Right hindlimb (tissue), 1 donor: ENCODE measurements around the gene GARRE1.
A peak's percentile ranks its signal among the peaks of the same experiment; 100 is the strongest.
"Not testable (repeated sequence)": the region's sequence is repeated elsewhere in the genome, so short reads cannot be mapped to it uniquely, and the experiment has no call there.

ENCODE experiments used
- DNase-seq: peaks from one replicate; pipeline ENCODE4 v3.0.0-alpha.2; 2018

The GARRE1 gene

GRCh38 chr19:34254046-34254697, at the start of gene GARRE1:
Gene GARRE1 (plus strand): TSS chr19:34254554. CDS start chr19:34300474, 45,920 bp downstream.
- peak; percentile 91 for DNase-seq

DNA sequence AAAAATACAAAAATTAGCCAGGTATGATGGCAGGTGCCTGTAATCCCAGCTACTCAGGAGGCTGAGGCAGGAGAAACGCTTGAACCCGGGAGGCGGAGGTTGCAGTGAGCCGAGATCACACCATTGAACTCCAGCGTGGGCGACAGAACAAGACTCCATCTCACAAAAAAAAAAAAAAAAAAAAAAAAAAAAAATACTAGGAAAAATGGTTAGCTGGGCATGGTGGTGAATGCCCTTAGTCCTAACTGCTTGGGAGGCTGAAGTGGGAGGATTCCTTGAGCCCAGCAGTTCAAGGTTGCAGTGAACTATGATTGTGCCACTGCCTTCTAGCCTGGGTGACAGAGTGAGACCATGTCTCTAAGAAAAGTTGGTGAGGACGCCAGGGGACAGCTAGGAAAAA, 49.0 kb upstream of the GARRE1 start:
- DNase-seq, result not testable (repeated sequence)

DNA sequence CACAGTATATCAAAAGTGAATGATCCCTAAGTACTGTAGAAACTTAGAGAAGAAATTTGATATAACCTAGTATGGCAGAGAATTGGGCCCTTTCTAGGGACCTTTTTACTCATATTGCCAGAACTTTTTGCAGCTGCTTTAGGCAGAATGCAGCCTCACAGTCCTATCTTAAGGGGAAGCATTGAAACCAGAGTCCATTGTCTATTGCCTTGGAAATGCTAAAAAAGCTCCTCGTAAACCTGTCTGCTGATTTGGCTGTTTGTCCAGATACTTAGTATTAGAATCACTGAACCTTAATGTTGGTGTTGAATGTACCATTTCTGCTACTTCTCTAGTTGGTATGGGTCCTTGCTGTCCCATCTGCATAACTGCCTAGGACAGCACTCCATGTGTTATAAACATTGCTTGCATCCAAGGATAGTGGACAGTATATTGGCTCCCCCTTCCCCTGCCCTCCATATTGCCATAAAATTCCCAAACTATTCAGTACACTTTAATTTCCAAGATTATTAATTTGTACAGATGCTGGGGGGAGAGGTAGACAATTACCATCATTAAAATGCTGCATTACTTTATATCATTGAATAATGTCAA, 46.0 kb upstream of the GARRE1 start:
- DNase-seq, result no peak

DNA sequence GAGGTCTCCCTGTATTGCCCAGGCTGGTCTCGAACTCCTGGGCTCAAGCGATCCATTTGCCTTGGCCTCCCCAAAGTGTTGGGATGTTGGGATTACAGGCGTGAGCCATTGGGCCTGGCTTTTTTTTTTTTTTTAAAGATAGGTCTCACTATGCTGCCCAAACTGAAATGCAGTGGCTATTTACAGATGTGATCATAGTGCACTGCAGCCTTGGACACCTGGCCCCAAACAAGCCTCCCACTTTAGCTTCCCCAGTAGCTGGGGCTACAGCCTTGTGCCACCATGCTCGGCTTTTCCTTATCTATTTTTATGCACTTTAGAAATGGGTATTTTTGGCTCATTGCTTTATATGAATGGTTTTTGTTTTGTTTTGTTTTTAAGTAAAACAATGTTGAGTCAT, 44.6 kb upstream of the GARRE1 start:
- no peak for DNase-seq

DNA sequence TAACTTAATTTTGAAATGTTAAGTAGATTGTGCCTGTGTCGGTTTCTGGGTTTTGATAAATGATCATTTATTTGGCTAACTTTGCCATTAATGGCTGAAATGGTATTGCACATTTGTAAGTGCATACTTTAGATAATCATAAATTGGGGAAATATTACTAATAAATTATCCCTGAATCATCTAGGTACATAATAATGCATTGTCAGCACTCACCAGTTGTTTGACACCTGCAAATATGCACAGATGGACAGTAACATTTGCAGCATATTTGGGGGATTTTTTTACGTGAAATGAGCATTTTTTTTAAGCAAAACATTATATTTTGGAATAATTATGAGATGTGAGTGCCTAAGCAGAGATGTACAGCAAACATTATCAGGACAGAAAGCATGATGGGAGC, 41.1 kb upstream of the GARRE1 start:
- no peak for DNase-seq

DNA sequence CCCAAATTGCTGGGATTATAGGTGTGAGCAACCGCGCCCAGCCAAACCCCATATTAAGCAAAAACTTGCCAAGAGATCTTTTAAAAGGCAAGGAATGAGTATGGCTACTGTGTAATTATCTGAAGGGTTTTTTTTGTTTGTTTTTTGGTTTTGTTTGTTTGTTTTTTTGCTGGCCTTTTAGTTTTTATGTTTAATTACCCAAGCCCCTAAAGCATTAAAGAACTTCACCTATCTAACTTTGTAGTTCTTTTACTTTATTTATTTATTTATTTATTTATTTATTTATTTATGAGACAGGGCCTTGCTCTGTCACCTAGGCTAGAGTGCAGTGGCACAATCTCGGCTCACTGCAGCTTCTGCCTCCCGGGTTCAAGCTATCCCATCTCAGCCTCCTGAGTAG, 40.3 kb upstream of the GARRE1 start:
- DNase-seq, result no peak

DNA sequence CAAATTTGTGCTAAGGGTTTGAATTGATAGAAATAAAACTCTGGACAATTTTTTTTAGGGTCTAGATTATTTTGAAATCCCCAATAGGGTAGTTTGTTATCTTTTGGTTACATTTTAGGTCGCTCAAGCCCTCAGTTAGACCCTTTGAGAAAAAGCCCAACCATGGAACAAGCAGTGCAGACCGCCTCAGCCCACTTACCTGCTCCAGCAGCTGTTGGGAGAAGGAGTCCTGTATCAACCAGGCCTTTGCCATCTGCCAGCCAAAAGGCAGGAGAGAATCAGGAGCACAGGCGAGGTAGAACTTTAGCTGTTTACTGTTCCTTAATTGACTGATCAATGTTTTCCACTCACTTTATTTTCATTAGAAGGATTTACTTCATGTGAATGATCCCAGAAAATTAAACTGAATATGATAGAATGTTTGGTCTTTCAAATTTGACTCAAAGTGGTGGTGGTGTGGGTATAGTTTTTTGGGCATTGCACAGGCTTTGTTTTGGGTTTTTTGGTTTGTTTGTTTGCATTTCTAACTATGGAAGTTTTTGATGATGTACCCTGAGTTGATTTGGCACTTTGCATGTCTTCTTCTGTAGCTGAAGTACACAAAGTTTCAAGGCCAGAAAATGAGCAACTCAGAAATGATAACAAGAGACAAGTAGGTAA, 39.2 kb upstream of the GARRE1 start:
- DNase-seq, result no peak

DNA sequence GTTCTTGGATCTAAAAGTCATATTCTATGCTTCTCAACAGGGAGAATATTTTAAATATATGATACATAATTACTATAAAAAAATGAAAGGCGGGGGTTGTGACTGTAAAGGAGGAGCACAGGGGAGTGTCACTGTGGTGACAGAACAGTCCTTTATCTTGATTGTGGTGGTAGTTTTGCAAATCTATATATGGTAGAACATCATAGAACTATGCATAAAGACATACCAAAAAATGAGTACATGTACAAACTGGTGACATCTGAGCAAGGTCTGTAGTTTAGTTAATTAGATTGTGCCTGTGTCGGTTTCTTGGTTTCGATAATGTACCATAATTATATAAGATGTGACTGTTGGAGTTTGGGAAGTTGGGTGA, 38.7 kb upstream of the GARRE1 start:
- DNase-seq, result no peak

DNA sequence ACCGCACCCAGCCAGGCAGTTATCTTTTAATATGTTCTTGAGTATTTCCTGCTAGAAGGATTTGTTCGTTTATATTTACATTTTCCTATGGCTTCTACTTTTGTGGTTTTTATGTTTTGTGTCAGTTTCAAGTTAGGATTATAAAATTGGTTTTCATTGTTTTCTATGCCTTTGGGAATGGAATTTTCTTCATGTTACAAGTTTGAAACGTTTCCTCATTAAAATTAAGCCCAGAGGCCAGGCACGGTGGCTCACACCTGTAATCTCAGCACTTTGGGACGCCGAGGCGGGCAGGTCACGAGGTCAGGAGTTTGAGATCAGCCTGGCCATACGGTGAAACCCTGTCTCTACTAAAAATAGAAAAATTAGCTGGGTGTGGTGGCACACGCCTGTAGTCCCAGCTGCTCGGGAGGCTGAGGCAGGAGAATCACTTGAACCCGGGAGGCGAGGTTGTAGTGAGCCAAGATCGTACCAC, 37.6 kb upstream of the GARRE1 start:
- DNase-seq, result not testable (repeated sequence)

DNA sequence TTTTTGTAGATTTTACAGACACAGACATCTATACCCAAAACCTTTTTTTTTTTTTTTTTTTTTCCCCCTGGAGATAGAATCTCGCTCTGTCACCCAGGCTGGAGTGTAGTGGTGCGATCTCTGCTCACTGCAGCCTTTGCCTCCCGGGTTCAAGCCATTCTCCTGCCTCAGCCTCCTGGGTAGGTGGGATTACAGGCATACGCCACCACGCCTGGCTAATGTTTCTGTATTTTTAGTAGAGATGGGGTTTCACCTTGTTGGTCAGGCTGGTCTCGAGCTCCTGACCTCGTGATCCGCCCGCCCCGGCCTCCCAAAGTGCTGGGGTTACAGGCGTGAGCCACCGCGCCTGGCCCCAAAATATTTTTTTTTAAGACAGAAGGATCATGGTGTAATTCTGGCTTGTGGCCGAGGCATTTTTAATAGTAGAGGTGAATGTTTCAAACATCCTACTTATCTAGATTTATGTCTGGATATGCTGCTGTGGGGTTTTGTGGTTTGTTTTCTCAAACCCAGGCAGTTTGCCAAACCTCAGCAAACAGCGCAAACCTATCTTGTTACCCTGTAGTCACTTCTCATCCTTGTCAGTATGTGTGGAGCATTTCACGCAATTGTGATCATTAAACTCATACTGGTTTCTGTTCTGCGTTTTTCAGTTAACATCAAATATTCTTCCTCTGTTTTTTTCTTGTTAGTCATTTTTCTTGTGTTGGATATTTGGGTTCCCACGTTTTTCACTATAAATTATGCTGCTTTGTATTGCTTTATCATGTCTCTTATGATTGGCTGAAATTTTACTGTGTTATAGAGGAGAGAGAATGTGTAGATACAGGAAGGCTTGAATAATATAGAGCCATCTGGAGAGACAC, 36.2 kb upstream of the GARRE1 start:
- DNase-seq, result peak; percentile 50

GRCh38 chr19:34218818-34219164, 35.6 kb upstream of the GARRE1 start:
- DNase-seq, result no peak

DNA sequence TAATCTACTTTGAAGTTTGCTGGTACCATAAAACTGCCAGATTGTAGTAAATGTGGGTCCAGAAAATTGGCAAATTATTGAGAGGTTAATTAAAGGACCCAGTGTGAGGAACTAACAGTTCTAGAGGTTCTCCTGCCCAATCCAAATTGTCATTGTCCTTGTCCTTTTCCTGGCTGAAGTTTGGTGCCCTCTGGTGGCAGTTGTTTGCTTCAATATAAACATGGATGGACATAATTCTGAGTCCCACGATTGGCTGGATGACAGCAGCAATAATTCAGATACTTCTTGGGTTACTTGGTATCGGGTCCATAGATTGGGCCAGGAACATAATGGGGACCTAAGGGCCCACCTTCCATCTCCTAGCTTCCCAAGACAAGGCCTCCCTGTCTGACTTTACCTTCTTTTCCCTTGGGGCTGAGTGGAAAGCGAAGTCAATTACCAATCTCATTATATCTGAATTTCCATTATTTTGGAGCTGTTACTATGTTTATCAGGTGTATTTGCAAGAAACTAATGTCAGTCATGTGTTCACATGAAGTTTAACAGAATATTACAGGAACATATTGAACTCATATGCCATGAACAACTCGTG, 33.8 kb upstream of the GARRE1 start:
- no peak for DNase-seq

- no peak for DNase-seq
Observed at GRCh38 chr19:34222386-34222785, 32.0 kb upstream of the GARRE1 start.

DNA sequence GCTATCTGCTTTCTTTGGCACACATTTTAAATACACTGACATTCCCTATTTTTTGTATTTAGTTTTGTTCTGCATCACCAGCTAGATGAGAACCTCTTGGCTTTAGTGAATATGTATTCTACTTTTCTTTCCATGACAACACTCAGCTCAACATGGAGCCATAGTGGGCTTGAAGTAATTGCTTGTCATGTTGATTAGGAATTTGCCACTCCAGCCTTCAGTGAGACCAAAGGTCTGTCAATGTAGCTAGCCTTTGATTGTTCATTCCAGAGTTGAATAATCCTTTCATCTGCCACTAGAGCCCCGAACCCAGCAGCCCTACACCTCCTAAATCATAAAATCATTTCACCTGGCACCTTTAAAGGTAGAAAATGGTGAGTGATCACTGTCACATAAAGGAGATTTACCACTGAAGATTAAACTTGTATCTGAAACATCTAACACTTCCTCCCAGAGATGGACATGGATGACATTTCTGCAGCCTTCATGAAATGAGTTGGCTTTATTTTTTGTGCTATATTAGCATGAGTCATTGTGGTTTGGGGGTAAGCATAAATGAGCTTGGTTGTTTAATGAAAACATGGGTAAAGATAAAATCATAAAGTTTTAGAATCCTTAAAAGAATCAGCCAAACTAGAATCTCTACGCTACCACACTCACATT, 29.2 kb upstream of the GARRE1 start:
- no peak for DNase-seq

DNA sequence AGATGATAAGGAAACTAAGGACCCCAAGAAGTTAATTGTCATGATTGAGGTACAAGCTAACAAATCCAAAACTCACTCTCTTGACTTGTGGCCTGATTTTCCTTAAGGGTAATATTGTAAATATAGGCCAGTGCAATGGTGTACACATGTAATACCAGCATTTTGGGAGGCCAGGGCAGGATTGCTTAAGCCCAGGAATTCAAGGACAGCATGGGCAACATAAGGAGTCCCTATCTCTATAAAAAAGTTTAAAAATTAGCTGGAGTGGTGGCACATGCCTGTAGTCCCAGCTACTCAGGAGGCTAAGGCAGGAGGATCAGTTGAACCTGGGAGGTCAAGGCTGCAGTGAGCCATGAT, 28.7 kb upstream of the GARRE1 start:
- no peak for DNase-seq

DNA sequence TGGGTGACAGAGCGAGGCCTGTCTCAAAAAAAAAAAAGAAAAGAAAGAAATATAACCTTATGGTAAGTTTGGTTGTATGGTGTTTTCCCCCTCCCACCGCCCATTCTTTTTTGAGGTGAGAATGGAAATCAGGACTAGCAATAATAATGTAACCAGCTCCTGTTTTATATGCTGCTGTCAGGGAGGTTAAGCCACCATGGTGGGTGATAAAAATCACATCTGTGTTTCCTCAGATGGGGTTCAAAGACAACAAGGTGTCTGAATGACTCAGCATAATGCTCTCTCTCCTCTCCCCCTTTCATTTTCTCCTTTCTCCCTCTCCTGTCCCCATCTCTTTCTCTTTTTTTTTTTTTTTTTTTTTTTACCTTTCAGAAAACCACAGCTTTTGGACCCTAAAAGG, 28.3 kb upstream of the GARRE1 start:
- DNase-seq, result no peak

DNA sequence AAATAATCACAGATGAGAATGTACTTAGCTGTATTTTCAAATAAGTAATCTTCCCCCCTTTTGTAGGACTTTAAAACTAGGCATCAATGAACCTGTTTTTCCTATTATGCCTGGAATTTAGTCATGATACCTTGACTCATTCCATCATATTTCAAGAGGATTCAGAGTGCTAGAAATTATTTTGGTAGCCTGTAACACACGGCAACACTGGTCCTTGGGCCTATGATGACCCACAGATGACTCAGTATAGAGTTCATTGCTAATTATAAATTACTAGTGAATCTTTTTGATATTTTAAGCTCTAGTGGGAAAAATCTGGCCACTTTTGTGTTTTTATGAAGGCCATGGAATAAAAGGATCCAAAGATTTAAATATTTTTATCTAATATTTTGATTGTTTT, 26.0 kb upstream of the GARRE1 start:
- no peak for DNase-seq

DNA sequence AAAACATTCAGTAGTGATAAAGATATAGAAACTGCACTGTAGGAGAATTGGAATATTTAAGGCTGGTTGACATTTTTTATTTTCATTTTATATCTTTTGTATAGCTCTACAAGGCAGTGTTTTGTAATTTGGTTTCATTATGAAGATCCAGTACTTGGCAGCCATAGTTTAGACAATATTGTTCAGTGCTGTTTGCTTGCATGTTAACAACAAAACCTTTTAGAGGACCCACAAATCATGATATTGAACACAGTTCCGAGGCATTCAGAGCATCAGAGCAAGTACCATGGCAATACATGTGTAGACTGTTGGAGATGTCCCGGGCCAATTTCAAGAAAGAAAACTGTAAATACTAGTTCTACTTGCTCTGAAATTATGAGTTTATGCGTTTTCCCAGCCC, 25.6 kb upstream of the GARRE1 start:
- no peak for DNase-seq

DNA sequence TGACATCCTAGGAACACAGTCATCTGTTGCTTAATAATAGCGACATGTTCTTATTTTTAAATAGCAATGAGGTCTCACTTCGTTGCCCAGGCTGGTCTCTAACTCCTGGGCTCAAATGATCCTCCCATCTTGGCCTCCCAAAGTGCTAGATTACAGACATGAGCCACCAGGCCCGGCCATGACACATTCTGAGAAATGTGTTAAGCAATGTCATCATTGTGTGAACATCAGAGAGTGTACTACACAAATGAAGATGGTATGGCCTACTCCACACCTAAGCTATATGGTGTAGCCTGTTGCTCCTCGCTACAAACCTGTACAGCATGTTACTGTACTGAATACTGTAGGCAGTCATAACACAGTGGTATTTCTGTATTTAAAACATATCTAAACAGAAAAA, 24.6 kb upstream of the GARRE1 start:
- DNase-seq, result no peak

DNA sequence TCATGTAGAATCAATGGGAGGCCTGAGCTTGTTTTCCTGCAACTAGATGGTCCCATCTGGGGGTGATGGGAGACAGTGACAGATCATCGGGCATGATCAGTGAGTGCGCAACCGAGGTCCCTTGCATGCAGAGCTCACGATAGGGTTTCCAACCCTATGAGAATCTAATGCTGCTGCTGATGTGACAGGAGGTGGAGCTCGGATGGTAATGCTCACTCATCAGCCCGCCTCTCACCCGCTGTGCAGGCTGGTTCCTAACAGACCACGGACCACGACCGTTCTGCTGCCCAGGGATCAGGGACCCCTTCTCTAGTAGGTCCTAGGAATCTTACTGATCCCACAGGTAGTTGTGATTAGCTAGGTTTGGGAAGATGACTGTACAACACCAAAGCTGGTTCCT, 23.5 kb upstream of the GARRE1 start:
- DNase-seq, result no peak

GRCh38 chr19:34231439-34231838, 22.9 kb upstream of the GARRE1 start:
- no peak for DNase-seq
